ENCODE measurements around the gene WWC1. TPM values are rescaled to one million over a fixed set of nuclear protein-coding genes. Genes with fewer than 3 reads are reported as not detected.

WWC1 gene
- total RNA-seq, 1 donor from 2014 or later, result 2.2 TPM

DNA sequence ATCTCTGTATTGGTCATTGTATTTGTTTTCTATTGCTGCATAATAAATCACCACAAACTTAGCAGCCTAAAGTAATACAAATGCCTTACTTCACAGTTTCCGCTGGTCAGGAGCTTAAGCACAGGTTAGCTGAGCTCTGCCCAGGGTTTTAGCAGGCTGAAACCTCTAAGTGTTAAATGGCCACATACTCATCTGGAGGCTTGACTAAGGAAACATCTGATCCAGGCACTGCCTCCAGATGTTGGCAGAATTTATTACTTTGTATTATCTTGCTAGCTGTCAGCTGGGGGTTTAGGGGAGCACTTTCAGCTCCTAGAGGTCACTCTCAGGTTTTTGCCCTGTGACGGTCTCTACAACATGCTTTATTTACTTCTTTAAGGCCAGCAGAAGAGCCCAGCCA lies 171.6 kb downstream of the WWC1 start:
- peaks cover 4% of the 10 kb centered on the region for H3K36me3 Mint-ChIP-seq (ENCODE audit: unreplicated experiment)

DNA sequence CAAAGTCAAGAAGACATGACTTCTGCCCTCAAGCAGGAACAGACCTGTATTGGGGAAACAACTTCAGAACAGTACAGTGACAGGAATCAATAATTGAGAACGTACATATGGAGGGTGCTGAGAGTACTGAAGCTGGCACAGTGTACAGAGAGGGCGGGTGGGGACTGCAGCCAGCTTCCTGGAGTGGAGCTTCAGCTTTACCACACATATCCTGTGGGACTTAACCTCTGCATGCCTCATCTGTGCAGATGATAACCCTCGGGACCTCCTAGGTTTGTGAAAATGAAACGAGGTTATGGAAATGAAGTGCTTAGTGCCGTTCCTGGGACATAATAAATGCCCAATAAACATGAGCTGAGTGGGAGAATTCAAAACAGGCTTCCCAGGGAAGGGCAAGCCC lies 172.8 kb downstream of the WWC1 start:
- no peak for DNase-seq (ENCODE audit: extremely low spot score, unreplicated experiment)
- H3K9me3 Mint-ChIP-seq (ENCODE audit: unreplicated experiment), result no peaks in the 10 kb centered on the region
- no peaks in the 10 kb centered on the region for H3K27me3 Mint-ChIP-seq (ENCODE audit: unreplicated experiment)
- H3K36me3 Mint-ChIP-seq (ENCODE audit: unreplicated experiment), result no peaks in the 10 kb centered on the region
- no peak overlapping the region for H3K4me3 Mint-ChIP-seq (ENCODE audit: unreplicated experiment)
- no peak overlapping the region for H3K27ac Mint-ChIP-seq (ENCODE audit: unreplicated experiment)
- no peaks in the 10 kb centered on the region for H3K4me1 Mint-ChIP-seq (ENCODE audit: unreplicated experiment)
- TF ChIP-seq, protein P1, sequence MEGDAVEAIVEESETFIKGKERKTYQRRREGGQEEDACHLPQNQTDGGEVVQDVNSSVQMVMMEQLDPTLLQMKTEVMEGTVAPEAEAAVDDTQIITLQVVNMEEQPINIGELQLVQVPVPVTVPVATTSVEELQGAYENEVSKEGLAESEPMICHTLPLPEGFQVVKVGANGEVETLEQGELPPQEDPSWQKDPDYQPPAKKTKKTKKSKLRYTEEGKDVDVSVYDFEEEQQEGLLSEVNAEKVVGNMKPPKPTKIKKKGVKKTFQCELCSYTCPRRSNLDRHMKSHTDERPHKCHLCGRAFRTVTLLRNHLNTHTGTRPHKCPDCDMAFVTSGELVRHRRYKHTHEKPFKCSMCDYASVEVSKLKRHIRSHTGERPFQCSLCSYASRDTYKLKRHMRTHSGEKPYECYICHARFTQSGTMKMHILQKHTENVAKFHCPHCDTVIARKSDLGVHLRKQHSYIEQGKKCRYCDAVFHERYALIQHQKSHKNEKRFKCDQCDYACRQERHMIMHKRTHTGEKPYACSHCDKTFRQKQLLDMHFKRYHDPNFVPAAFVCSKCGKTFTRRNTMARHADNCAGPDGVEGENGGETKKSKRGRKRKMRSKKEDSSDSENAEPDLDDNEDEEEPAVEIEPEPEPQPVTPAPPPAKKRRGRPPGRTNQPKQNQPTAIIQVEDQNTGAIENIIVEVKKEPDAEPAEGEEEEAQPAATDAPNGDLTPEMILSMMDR (IDR thresholded peaks at IDR 0.05), result no peak

More for the DNA sequence above, 171.6 kb downstream of the WWC1 start:
- H3K4me3 Mint-ChIP-seq (ENCODE audit: unreplicated experiment), result no peak overlapping the region
- no peak overlapping the region for H3K27ac Mint-ChIP-seq (ENCODE audit: unreplicated experiment)
- TF ChIP-seq, protein P1 (IDR thresholded peaks at IDR 0.05), result no peak
- H3K9me3 Mint-ChIP-seq (ENCODE audit: unreplicated experiment), result peaks cover 4% of the 10 kb centered on the region
- no peaks in the 10 kb centered on the region for H3K4me1 Mint-ChIP-seq (ENCODE audit: unreplicated experiment)
- DNase-seq (ENCODE audit: extremely low spot score, unreplicated experiment), result no peak
- no peaks in the 10 kb centered on the region for H3K27me3 Mint-ChIP-seq (ENCODE audit: unreplicated experiment)

DNA sequence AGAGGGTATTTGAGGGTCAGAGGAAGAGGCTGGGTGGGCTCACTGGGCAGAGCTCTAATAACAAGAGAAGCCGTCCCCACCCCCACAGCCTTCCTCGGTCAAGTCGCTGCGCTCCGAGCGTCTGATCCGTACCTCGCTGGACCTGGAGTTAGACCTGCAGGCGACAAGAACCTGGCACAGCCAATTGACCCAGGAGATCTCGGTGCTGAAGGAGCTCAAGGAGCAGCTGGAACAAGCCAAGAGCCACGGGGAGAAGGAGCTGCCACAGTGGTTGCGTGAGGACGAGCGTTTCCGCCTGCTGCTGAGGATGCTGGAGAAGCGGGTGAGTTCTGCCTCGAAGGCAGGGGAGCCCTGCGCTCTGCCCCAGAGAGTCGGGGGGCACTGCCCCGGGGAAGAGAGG lies 173.2 kb downstream of the WWC1 start:
- no peaks in the 10 kb centered on the region for H3K4me1 Mint-ChIP-seq (ENCODE audit: unreplicated experiment)
- H3K27ac Mint-ChIP-seq (ENCODE audit: unreplicated experiment), result no peak overlapping the region
- H3K9me3 Mint-ChIP-seq (ENCODE audit: unreplicated experiment), result no peaks in the 10 kb centered on the region
- TF ChIP-seq, protein P1 (IDR thresholded peaks at IDR 0.05), result no peak
- DNase-seq (ENCODE audit: extremely low spot score, unreplicated experiment), result no peak
- no peaks in the 10 kb centered on the region for H3K36me3 Mint-ChIP-seq (ENCODE audit: unreplicated experiment)
- no peaks in the 10 kb centered on the region for H3K27me3 Mint-ChIP-seq (ENCODE audit: unreplicated experiment)
- H3K4me3 Mint-ChIP-seq (ENCODE audit: unreplicated experiment), result no peak overlapping the region

DNA sequence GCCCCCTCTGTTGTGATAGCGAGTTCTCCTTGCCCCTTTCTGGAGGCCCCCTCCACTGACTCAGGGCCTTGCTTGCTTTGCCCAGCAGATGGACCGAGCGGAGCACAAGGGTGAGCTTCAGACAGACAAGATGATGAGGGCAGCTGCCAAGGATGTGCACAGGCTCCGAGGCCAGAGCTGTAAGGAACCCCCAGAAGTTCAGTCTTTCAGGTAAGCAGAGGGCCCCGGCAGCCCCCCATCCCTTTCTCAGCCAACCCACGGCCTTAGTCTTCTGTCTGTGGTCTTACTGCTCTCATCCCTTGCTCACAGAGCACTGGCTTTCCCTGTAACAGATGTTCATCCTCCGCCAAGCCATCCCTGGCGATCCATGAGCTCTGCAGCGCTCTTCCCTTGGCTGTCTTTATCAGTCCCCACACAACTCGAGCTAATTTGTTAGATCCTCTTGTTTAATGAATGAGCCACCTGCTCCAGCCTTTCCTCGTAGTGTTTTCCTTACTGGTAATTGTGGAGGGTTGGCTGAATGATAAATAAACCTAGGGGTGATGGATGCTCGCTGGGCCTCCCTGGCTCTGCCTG lies 176.4 kb downstream of the WWC1 start:
- Mint-ChIP-seq H3K36me3 (ENCODE audit: unreplicated experiment) (no peaks in the 10 kb centered on the region), H3K4me1 (ENCODE audit: unreplicated experiment) (peaks cover 15% of the 10 kb centered on the region), H3K4me3 (ENCODE audit: unreplicated experiment) (no peak overlapping the region), H3K9me3 (ENCODE audit: unreplicated experiment) (no peaks in the 10 kb centered on the region), H3K27me3 (ENCODE audit: unreplicated experiment) (no peaks in the 10 kb centered on the region), H3K27ac (ENCODE audit: unreplicated experiment) (no peak overlapping the region)
- TF ChIP-seq, protein P1 (IDR thresholded peaks at IDR 0.05), result no peak
- DNase-seq (ENCODE audit: extremely low spot score, unreplicated experiment), result no peak

DNA sequence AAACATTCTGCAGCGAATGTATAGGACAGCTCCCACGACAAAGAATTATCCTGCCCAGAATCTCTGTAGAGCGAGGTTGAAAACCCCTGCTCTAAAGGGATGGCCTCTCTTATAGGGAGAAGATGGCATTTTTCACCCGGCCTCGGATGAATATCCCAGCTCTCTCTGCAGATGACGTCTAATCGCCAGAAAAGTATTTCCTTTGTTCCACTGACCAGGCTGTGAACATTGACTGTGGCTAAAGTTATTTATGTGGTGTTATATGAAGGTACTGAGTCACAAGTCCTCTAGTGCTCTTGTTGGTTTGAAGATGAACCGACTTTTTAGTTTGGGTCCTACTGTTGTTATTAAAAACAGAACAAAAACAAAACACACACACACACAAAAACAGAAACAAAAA lies 177.4 kb downstream of the WWC1 start:
- H3K27ac Mint-ChIP-seq (ENCODE audit: unreplicated experiment), result no peak overlapping the region
- H3K4me3 Mint-ChIP-seq (ENCODE audit: unreplicated experiment), result no peak overlapping the region
- TF ChIP-seq, protein P1 (IDR thresholded peaks at IDR 0.05), result no peak
- no peaks in the 10 kb centered on the region for H3K27me3 Mint-ChIP-seq (ENCODE audit: unreplicated experiment)
- no peaks in the 10 kb centered on the region for H3K36me3 Mint-ChIP-seq (ENCODE audit: unreplicated experiment)
- H3K4me1 Mint-ChIP-seq (ENCODE audit: unreplicated experiment), result peaks cover 18% of the 10 kb centered on the region
- no peak for DNase-seq (ENCODE audit: extremely low spot score, unreplicated experiment)
- no peaks in the 10 kb centered on the region for H3K9me3 Mint-ChIP-seq (ENCODE audit: unreplicated experiment)
